NT2/D1 (cell line): ENCODE data around the gene OGFOD3.

Experiments used
- DNase-seq: peaks from one replicate; pipeline ENCODE4 v3.0.0-alpha.2; 2011; ENCODE audit warnings: low read depth, low spot score
- H3K27me3 ChIP-seq: 2 replicates; pipeline ENCODE4 v1.6.0; 2011; ENCODE audit warnings: mild to moderate bottlenecking; ENCODE audit not compliant: insufficient read length, insufficient read depth
- H3K36me3 ChIP-seq: 2 replicates; pipeline ENCODE4 v1.6.1; 2011; ENCODE audit warnings: mild to moderate bottlenecking, low read length, mixed read lengths; ENCODE audit not compliant: insufficient read depth, insufficient read length
- H3K4me1 ChIP-seq: 2 replicates; pipeline ENCODE4 v1.5.1; 2011; ENCODE audit not compliant: insufficient read depth, insufficient read length
- H3K4me3 ChIP-seq: 2 replicates; pipeline ENCODE4 v1.5.1; 2011; ENCODE audit warnings: low read depth; ENCODE audit not compliant: insufficient read length
- H3K9ac ChIP-seq: 2 replicates; pipeline ENCODE4 v1.6.0; 2011; ENCODE audit warnings: low read depth; ENCODE audit not compliant: insufficient read length
- H3K9me3 ChIP-seq: 2 replicates; pipeline ENCODE4 v1.5.1; 2011; ENCODE audit warnings: mild to moderate bottlenecking, low read length; ENCODE audit not compliant: insufficient read depth
- SUZ12 ChIP-seq: IDR thresholded peaks from 2 replicates; pipeline ENCODE4 v1.6.1; 2011; ENCODE audit not compliant: insufficient read length, insufficient read depth; ENCODE audit errors: extremely low read depth
- YY1 ChIP-seq: IDR thresholded peaks from 2 replicates; pipeline ENCODE4 v1.6.1; 2011; ENCODE audit not compliant: insufficient read length, insufficient read depth
- ZNF274 ChIP-seq: IDR thresholded peaks from 2 replicates; pipeline ENCODE4 v1.6.1; 2011; ENCODE audit warnings: mild to moderate bottlenecking, low read depth, low read length

The OGFOD3 gene

DNA sequence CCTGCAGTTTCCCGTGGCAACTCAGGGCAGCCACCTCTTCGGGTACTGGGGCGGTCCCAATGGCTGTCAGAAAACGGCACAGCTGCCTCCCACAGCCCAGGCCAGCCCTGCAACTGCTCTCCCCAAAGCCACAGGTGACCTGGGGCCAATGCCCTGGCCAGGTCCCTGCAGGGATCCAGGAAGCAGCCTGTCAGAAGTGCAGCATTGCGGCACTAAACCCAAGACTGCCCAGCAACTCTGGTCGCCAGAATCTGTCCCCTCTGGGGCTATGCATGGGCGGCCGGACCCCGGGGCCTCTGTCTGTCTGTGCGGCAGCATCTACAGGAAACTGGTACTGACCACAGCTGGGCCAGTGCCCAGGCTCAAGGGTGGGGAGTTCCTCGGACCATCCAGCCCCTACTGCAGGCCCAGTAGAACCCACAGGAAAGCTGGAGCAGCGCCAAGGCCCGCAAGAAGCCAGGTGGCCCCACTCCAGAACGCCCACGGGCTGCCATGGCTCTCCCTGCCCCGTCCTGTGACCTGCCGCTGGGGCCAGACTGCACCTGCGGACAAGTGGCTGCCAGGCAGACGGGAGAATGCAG lies 26.6 kb upstream of the OGFOD3 start:
- Histone ChIP-seq H3K27me3 (no peaks in the 10 kb centered on the region), H3K9ac (no peak overlapping the region), H3K4me3 (no peak overlapping the region), H3K4me1 (peaks cover 11% of the 10 kb centered on the region), H3K9me3 (no peaks in the 10 kb centered on the region), H3K36me3 (peaks cover 65% of the 10 kb centered on the region)
- no peak for DNase-seq
- no peak for TF ChIP-seq ZNF274
- TF ChIP-seq YY1 = no peak
- TF ChIP-seq SUZ12 = no peak

DNA sequence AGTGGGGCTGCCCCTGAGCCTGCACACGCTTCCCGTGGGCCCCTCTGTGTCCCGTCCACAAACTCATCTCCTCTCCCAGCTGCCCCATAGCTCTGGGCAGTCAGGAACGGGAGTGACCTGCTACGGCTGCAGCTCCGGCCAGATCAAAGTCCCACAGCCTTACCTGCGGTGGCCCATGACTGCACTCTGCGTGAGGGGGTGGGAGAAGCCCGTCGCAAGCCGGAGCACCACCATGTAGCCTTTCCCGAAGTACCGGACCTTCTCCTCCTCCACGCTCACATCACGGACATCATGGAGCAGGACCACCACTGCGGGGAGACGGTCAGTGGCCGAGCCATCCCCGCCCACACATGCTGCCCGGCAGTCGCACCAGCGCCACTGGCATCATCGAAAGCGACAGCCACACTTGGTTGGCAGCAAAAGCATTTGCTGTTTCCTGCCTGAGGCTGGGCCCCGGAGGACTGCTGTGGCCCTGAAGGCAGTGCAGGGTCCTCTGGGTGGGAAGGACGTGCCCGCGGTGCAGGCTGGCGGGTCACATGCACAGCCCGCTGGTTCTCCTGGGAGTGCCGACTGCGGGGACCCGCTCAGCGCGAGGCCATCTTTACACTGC lies 26.0 kb upstream of the OGFOD3 start:
- Histone ChIP-seq H3K27me3 (no peaks in the 10 kb centered on the region), H3K9ac (no peak overlapping the region), H3K4me3 (no peak overlapping the region), H3K4me1 (peaks cover 11% of the 10 kb centered on the region), H3K36me3 (peaks cover 67% of the 10 kb centered on the region), H3K9me3 (no peaks in the 10 kb centered on the region)
- DNase-seq = no peak
- TF ChIP-seq YY1 = no peak
- TF ChIP-seq SUZ12 = no peak
- no peak for TF ChIP-seq ZNF274

DNA sequence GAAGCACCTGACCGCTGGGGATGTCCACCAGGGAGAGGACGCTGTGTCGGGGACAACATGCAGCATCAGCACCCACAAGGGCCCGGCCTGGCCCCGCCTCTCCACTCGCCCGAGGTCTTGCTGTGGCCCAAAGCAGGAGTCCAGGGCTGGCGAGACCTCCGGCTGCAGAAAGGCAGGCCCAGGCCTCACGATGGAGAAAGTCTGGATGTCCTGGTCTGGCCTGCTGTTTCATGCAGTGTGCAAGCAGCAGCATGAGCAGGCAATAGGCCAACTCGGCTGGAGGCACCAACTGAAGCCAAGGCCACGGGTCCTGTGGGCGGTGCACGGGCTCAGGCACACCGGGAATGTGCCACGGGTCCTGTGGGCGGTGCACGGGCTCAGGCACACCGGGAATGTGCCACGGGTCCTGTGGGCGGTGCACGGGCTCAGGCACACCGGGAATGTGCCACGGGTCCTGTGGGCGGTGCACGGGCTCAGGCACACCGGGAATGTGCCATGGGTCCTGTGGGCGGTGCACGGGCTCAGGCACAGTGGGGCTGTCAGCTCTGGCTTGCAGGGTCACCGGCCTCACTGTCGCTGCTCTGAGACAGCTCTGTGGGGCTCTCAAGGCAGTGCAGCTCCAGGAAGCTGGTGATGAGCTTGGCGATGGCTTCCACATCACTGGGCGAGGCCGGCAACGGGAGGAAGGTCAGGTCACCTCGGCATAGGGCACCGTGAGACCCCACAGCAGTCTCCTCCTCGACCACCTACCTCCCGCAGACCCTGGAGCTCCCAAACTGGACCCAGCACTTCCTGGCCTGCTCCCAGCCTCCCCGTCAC lies 25.3 kb upstream of the OGFOD3 start:
- TF ChIP-seq YY1 (no peak), SUZ12 (no peak), ZNF274 (no peak)
- H3K4me1 ChIP-seq = peaks cover 13% of the 10 kb centered on the region
- no peak overlapping the region for H3K9ac ChIP-seq
- H3K9me3 ChIP-seq = no peaks in the 10 kb centered on the region
- peaks cover 65% of the 10 kb centered on the region for H3K36me3 ChIP-seq
- H3K27me3 ChIP-seq = no peaks in the 10 kb centered on the region
- no peak for DNase-seq
- H3K4me3 ChIP-seq = no peak overlapping the region

DNA sequence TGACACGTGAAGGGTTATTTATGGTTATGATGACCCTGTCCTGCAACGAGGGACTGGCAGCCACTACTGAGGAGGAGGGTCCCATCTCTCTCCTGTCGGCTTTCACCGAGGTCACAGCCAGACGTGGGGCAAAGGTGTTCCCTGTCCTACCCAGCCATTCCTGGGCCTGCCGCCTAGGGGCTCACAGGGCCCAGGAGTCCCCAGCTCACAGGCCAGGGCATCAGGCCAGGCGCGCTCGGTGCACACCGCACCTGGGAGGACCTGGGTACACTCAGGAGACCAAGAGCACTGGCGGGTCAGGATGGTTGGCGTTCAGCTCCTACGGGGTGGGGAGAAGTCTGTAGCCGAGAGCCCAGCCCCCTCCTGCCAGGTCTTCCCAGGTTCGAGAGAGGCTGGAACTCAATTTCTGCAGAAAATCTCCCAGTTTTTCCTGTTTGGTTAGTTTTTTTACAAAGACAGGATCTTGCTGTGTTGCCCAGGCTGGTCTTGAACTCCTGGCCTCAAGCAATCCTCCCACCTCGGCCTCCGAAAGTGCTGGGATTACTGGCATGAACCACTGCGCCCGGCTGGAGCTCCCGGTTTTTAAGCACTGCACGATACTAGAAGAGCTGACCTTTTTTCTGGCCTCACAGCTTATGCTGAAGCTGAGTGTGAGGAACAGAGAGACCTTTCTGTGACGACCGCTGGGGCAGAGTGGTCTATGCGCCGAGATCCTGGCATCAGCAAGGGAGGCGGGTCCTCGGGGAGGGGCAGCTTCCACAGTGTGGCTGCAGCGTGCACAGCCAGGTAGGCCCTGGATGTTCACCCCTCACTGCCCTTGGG lies 24.5 kb upstream of the OGFOD3 start:
- Histone ChIP-seq H3K4me3 (no peak overlapping the region), H3K36me3 (peaks cover 68% of the 10 kb centered on the region), H3K4me1 (peaks cover 15% of the 10 kb centered on the region), H3K9me3 (no peaks in the 10 kb centered on the region), H3K27me3 (no peaks in the 10 kb centered on the region), H3K9ac (no peak overlapping the region)
- no peak for DNase-seq
- TF ChIP-seq ZNF274 (no peak), YY1 (no peak), SUZ12 (no peak)

GRCh38 chr17:82441691-82442487 lies 23.5 kb upstream of the OGFOD3 start:
- H3K9ac ChIP-seq = no peak overlapping the region

GRCh38 chr17:82440991-82441627 lies 22.7 kb upstream of the OGFOD3 start:
- Histone ChIP-seq H3K4me3 (no peak overlapping the region), H3K4me1 (peaks cover 14% of the 10 kb centered on the region), H3K27me3 (no peaks in the 10 kb centered on the region), H3K9ac (no peak overlapping the region), H3K9me3 (no peaks in the 10 kb centered on the region), H3K36me3 (peaks cover 74% of the 10 kb centered on the region)
- TF ChIP-seq SUZ12 = no peak
- DNase-seq = no peak

More at GRCh38 chr17:82441691-82442487, 23.5 kb upstream of the OGFOD3 start:
- DNase-seq = no peak
- H3K9me3 ChIP-seq = no peaks in the 10 kb centered on the region
- H3K4me1 ChIP-seq = peaks cover 15% of the 10 kb centered on the region
- no peak overlapping the region for H3K4me3 ChIP-seq
- no peak for TF ChIP-seq ZNF274
- no peak for TF ChIP-seq YY1
- TF ChIP-seq SUZ12 = no peak
- peaks cover 70% of the 10 kb centered on the region for H3K36me3 ChIP-seq
- H3K27me3 ChIP-seq = no peaks in the 10 kb centered on the region
